T1000 (cell line): ENCODE results near the gene DLX4.
A peak's percentile ranks its signal among the peaks of the same experiment; 100 is the strongest.

ENCODE experiments used
- DNase-seq: peaks from one replicate; lab custom pipeline; 2025; ENCODE audit warnings: mixed read lengths; lab: John Stamatoyannopoulos, UW

DLX4 gene

DNA sequence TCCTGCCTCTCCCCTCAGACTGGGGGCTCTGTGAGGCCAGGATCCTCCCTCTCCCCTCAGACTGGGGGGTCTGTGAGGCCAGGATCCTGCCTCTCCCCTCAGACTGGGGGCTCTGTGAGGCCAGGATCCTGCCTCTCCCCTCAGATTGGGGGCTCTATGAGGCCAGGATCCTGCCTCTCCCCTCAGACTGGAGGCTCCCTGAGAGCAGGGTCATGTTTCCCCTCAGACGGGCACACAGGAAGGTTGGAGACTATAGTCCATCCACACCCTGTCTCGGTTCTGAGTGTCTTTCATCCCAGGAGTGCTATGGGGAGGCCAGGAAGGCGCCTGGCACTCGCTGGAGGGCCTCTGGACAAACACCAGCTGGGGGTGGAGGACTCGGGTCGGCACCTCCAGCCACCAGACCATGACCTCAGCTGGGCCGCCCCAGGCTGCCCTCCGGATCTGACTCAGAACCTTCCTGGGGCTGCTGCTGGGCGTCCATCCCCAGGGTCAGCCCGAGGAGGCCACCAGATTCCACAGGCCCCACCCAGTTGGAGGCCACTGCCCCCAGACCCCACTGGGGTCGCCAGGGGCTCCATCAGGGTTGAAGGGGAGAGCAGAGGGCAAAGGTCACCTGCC lies 21.9 kb upstream of the DLX4 start:
- no peak for DNase-seq

DNA sequence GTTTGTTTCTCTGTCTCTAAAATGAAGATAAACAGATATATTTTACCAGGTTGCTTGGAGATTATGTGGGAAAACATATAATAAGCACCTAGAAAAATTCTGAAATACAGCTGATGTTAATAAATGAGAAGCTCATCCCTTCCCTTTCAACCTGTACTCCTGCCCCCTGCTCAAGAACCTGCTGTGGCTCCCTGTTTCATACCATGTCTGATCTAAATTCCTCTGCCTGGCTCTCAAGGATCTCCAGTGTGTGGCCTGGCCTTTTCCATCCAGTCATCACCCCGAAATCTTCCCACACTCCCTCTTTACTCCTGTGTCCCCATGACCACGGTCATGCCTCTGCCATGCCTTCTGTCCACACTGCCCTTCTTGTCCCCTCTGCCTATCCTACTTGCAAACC lies 19.4 kb upstream of the DLX4 start:
- no peak for DNase-seq

DNA sequence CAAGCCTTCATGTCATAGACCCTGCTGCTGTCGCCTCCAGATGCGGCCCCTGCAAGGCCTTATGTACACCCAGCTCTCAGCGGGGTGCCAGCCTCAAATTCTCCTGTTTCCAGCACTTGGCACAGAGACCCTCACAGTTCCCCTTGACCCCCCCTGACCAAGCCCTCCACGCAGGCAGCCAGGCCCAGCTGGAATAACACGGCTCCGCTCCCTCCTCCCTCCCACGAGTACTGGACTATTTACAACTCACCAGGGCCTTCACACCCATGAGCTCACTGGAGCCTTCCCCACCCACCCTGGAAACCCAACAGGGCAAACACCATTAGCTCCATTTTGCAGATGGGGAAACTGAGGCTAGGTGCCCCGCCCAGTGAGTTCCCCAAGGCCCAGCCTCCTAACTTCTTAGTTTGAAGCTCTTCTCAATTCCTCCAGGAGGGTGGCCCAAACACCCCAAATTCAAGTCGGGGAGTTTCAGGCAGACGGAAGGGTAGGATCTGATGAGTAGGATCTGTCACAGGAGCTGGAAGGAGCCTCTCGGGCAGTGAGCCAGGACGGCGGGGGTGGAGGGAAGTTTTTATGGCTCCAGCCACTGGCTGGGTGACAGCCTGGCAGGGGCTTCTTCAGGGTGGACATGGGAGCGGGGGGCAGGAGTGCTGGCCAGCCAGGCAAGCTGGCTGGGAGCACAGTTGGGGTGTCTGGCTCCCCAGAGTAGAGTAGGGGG lies 17.5 kb upstream of the DLX4 start:
- no peak for DNase-seq

DNA sequence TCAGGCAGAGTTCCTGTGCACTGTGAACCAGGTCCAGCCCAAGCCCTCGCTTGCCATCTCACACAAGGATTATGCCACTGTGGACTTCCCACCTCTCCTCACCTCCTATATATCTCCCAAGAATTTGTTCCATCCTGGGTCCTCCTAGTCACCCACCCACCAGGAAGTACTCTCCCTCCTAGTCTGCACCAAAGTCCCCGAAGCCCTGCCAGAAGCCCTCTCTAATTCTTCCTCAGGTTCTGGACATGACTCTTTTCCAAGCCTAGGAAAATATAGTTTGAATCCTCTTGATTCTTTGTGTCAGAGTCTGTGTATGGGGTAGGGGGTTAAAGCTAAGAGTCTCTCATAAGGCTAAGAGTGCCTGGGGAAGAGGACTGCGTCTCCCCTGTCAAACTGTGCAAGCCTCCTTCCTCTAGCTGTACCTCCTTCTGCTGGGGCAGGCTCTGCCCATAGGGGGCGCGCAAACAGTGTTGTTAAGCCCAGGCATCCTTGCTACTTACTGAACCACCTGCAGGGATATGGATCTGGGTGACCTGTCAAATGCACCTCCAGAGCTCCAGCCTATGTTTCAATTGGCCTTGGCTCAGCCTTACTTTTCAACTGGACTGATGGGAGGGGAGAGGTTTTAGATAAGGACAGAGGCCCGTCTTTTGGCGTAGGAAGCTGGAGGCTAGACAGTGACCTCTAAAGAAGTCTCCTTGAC lies 16.6 kb upstream of the DLX4 start:
- DNase-seq, result peak; percentile 31

DNA sequence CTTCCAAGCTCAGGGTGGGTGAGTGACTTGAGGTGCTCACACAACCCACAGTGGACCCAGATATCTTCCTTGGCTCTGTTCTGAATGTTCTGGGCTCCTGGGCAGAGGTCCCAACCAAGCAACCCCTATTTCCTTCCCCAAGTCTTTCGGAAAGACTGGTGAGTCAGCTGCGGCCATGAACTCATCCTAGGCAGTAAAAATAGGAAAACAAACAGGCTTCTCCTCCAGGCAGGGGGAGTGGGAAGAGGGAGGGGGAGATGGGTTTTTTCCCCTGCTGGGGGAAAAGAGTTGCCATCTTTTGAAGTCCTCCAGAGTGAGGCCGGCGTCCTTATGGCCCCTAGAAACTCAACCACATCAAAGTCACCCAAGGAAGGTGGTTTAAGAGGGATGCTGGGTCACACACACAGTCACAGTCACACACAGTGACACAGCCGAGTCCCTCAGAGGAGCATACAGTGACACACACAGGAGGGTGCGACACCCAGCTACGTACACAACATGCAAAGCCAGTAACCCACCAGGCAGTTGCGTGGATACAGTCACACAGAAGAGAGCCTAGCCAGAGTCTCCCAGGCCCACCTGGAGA lies 16.0 kb upstream of the DLX4 start:
- peak; percentile 31 for DNase-seq

DNA sequence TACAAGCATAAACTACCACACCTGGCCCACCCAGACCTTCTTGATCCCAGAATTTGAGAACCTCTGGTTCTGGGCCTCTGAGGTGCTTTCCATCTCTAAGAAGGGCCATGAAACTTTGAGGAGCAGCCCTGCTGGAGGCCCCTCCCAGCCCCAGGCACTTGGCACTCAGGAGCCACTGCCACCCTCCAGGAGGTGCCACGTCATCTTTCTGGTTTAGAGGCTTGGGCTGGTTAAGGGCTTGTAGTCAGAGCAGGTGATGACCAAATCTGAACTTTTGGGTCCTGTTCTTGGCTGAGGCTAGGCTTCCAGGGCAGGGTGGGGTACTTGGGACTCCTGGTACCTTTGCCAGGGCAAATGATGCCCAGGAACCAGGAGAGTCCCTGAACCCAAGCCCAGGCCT lies 13.8 kb upstream of the DLX4 start:
- no peak for DNase-seq

DNA sequence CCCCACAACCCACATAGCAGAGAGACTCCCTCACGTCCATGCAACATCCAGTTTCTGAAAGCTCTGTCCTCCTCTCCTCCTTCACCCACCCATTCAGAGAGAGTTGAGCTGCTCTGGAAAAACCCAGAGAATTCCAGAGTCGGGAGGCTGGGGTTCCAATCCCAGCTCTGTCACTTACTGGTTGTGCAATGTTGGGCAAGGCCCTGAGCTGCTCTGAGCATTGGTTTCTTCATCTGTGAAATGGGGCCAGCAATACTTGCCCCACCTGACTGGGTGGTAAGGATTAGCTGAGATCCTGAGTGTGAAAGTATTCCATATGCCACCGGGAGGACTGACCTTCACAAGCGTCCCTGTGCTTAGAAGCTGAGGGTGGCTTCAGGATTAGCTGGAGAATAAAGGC lies 12.2 kb upstream of the DLX4 start:
- DNase-seq, result no peak

DNA sequence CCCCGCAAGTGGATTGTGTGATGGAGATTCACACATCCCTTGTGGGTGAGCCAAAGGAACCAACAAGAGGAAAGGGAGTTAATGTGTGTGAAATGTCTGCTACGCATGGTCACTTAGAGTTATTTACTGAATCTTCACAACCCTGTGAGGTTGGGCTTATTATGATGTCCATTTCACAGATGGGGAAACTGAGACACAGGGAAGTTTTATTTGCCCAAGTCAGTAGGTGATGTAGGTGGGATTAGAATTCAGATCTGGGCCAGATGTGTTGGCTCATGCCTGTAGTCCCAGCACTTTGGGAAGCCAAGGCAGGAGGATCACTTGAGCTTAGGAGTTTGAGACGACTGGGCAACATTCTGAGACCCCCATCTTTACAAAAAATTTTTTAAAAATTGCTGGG lies 11.6 kb upstream of the DLX4 start:
- DNase-seq, result no peak

DNA sequence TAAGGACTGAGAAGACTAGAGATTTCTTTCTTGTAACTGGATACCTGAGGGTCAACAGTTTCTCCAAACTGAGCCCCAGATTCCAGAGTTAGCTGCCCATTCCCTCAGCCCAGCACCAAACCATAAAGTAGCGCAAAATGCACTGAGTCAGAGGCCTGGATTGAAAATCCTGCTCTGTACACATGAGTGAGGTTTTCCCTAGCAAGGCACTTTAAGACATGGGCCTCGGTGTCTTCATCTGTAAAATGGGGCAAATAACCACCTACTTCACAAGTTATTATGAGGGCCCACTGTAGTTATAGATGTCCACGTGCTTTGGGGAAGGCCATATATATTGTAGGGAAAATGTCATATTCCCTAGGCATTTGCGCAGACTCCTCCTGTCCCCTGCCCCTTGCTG lies 10.3 kb upstream of the DLX4 start:
- DNase-seq, result no peak

DNA sequence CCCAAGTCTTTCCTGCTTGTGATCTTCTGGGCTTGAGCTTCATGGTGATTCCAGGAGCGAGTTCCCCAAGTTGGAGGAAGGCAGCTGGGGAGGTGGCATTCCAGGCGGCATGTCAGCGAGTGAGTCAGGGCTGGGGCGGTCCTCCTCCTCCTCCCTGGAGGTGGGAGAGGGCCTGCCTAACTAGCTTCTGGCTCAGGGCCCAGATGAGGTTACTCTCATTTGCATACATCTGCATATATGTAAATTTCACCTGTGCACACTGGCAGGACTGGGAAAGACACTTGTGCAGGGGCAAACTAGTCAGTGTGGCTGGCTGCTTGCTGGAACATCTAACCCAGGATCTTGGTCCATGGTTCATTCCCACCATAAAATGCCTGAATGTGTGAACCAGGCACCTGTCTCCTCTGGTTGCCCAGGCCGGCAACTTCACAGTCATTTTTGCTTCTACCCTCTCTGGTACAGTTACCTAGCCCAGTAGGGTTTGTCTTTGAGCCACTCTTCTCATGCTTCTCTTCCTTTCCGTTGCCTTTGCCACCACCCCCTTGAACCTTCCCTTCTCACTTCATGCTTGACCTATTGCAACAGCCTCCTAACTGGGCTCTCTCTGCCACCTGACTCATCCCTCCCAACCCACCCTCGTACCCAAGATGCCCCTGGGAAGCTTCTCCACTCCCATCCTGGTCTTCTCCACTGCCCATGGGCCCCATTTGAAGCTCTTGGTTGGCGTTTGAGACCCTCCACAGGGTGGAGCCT lies 9.6 kb upstream of the DLX4 start:
- DNase-seq, result peak; percentile 11

DNA sequence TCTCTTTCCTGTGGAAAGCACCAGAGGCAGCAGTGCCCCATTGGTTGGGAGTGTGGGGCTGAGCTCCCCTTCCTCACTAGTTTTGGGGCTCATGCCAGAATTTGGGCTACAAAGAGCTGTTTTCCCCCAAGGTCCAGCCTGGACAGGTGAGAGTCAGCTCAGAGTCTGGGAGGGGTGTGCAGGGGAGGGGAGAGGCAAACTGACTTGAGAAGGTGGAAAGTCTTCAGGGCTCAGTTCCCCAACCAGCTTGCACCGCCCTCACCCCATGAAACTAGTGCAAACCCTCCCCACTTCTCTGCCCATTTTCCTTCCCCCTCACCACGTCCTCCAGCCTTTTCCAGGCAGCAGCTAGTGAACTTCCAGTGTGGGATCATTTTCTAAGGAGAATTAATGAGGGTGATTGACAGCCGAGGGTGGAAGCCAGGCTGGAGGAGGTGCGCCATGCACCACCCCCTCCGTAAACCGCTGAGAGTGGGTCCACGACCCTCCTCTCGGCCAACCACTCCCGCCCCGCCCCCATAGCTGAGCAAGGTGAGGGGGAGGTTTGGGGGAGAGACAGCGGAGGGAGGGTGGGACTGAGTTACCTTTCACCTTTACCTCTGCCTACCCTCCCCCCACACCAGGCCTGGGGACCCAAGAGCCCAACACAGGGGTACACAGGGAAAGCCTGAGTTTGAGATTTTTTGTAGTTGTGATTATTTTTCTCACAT lies 6.2 kb upstream of the DLX4 start:
- DNase-seq, result no peak

DNA sequence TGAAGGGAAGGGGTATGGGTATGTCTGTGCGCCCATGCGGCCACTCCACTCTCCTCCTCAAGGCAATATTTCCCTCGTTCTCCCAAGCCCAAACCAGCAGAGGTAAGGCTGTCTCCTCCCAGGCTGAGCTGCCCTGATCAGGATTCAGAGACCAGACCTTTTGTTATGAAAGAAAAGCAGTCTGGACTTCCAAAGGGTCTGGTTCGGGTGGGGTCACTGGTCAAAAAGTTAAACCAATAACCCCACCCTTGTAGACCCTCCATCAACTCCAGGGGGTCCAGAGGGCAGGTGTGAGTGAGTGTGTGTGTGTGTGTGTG lies 5.7 kb upstream of the DLX4 start:
- no peak for DNase-seq

DNA sequence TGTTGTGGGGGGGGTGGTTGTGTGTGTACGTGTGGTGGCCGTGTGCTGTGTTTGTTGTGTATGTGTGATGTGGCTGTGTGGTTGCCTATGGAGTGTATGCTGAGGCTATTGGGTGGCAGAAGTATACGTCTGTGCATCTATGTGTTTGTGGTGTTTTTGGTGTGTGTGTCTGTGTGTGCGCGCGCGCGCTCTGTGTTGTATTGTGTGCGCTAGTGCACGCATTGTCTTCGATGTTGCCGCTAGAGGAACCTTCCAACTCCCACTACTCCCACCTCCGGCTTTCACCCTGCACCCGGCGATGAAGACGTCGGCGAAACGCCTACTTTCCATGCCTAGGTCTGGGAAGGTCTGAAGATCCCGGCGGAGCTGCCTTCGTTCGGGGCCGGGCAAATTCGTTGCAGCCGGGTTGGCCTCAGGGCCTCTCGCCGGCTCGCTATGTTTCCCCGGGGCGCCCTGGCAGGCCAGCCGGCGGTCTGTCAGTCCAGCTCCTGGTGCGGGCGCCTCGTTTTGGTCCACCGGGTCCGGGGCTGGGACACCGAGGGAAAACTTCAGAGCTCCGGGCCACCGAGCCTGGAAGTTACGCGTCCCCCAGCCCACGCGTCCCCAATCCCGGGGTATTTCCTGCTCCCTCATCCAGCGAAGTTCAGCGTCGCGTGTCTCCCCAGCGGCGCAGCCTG lies 5.2 kb upstream of the DLX4 start:
- no peak for DNase-seq

DNA sequence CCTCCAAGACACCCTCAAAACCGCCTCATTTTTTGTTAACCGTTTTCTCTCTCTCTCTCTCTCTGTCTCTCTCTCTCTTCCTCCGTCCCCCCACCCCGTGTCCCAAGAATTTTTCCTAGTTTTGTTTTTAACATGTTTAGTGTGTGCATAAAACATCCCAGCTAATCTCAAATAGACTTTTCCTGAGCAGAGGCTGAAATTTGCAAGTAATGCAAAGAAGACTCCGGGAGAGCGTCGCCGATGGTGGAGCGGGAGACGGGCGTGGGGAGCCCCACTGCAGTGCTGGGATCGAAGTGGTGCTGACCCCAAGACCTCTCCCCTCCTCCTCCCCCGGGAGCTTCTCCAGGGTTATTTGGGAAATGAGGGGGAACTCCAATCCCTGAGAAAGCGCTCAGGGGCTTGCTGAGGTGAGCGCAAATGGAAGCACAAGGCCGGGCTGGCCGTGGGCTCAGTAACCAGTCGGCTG lies 4.7 kb upstream of the DLX4 start:
- no peak for DNase-seq

DNA sequence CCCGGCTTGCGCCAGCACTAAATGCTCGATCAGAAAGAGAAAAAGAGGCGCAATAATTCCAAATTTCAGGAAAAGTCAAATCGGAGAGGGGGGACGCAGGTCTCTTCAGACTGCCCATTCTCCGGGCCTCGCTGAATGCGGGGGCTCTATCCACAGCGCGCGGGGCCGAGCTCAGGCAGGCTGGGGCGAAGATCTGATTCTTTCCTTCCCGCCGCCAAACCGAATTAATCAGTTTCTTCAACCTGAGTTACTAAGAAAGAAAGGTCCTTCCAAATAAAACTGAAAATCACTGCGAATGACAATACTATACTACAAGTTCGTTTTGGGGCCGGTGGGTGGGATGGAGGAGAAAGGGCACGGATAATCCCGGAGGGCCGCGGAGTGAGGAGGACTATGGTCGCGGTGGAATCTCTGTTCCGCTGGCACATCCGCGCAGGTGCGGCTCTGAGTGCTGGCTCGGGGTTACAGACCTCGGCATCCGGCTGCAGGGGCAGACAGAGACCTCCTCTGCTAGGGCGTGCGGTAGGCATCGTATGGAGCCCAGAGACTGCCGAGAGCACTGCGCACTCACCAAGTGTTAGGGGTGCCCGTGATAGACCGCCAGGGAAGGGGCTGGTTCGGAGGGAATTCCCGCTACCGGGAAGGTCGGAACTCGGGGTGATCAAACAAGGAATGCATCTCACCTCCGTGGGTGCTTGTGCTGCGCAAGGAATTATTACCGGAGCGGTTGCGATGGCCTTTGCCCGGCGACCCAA lies 4.0 kb upstream of the DLX4 start:
- no peak for DNase-seq

DNA sequence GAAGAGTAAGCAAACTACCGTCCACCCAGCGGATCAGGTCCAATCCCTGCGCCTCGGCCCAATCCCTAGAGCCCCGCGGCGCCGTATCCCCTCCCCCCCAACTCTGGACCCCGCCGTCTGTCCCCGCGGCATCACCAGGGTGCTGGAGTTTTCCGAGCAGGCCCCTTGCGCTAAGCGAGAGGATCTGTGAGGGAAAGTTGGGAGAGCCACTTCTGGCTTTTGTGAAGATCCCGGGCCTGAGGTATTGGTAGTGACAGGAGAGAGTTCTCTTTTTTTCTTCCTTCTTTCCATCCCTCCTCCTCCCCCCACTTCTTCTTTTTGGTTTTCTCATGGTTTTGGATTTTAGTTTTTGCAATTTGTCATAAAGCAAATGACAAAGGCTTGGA lies 3.5 kb upstream of the DLX4 start:
- DNase-seq, result no peak

DNA sequence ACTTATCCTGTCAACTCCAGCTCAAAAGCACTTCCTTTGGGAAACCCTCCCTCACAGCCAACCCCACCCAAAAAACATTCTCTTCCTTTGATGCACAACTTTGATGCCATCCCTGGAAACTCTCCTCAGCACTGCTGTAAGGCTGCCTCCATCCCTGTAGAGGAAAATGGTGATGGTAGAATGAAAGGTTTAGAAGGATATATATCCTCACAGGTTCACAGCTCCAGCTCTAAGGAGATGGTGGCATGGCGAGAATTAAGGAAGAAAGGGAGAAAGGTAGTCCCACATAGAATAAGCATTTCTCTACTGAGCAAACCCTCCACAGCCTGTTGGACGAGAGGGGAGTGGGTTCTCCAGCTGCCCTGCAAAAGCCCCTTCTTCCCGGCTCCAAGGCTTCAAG lies 2.2 kb upstream of the DLX4 start:
- DNase-seq, result no peak

DNA sequence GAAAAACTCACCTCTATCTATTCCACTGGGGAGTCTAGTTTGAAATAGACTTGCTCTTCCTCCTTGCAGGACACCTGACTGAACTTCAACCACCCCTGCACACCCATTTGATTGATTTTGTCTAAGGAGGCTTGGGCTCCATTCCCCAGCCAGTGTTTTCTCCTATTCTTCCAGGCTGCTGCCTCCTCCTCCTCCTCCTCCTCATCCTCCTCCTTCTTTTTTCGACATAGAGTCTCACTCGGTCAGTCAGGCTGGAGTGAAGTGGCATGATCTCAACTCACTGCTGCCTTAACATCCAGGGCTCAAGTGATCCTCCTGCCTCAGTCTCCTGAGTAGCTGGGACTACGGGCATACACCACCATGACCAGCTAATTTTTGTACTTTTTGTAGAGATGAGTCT lies 1.8 kb upstream of the DLX4 start:
- no peak for DNase-seq

DNA sequence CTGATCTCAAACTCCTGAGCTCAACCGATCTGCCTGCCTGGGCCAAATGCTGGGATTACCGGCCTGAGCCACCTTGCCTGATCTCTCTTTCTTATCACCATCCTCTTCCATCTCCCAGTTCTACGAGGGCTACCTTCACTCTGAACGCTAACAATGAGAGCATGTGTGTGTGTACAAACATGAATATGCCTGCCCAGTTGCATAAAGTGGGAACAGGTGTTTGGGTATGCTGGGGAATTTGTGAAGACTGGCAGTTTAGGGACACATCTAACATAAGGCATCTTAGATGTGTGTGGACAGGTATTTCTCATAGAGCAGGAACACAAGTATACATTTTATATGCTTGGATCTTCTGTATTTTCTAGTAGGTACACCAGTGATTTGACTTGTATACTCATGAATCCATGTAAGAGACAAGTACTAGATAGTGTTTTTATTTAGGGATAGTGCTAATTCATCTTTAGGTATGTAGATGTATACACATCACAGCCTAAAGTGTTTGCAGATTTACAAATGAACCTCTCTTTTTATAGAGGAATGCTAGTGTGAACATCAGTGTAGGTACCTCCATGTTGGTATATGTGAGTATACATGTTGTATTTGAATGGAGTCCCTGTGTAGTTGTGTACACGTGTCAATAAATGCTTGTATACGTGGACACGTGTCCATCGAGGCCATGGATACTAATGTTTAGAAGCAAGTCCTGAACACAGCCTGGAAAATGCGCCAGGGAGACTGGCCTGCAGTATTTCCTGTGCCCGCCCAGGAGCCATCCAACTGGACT lies 1.2 kb upstream of the DLX4 start:
- no peak for DNase-seq
